ENCODE measurements around the gene PNMA5. TPM values are rescaled to one million over a fixed set of nuclear protein-coding genes. Genes with fewer than 3 reads are reported as not detected.
"Not testable (repeated sequence)": the region's sequence is repeated elsewhere in the genome, so short reads cannot be mapped to it uniquely, and the experiment has no call there.

PNMA5 gene
- not detected for total RNA-seq
- long read RNA-seq, donor 1: 0 reads
- long read RNA-seq, donor 2: 0 reads

DNA sequence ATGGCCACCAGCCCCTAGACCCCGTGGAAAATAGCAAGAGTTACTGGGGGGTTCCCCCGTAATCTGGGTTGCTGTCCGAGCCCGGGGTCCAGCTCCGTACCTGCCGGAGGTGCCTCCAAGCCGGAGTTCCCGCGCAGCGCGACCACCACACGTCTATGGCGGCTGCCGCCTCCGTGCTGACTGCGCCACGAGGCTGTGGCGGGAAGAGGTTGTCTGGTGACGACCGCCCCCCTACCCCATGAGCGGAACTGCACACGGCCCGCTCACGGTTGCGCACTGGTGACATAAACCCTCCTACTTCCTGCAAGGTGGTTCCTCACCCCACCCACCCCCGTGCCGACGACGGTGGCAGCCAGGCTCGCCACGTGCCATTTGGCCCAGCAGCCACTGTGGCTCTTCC lies at the start of gene PNMA5:
Gene PNMA5 (minus strand): TSS at position 184 of the 400 bp plus-strand sequence. CDS start 2,518 bp downstream, outside the sequence.
- DNase-seq: no peak
- H3K36me3 ChIP-seq (ENCODE audit: low read depth): no peaks in the 10 kb centered on the region
- TF ChIP-seq, protein P1, sequence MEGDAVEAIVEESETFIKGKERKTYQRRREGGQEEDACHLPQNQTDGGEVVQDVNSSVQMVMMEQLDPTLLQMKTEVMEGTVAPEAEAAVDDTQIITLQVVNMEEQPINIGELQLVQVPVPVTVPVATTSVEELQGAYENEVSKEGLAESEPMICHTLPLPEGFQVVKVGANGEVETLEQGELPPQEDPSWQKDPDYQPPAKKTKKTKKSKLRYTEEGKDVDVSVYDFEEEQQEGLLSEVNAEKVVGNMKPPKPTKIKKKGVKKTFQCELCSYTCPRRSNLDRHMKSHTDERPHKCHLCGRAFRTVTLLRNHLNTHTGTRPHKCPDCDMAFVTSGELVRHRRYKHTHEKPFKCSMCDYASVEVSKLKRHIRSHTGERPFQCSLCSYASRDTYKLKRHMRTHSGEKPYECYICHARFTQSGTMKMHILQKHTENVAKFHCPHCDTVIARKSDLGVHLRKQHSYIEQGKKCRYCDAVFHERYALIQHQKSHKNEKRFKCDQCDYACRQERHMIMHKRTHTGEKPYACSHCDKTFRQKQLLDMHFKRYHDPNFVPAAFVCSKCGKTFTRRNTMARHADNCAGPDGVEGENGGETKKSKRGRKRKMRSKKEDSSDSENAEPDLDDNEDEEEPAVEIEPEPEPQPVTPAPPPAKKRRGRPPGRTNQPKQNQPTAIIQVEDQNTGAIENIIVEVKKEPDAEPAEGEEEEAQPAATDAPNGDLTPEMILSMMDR (IDR thresholded peaks at IDR 0.05): no peak
- intact Hi-C loops (cut with DNase I, micrococcal nuclease): no loop called here
- no peak within 1 kb of the TSS for H3K4me3 ChIP-seq
- no peaks in the 10 kb centered on the region for H3K4me1 ChIP-seq (ENCODE audit: low read depth)
- ATAC-seq: no peak
- no peaks in the 10 kb centered on the region for H3K9me3 ChIP-seq

DNA sequence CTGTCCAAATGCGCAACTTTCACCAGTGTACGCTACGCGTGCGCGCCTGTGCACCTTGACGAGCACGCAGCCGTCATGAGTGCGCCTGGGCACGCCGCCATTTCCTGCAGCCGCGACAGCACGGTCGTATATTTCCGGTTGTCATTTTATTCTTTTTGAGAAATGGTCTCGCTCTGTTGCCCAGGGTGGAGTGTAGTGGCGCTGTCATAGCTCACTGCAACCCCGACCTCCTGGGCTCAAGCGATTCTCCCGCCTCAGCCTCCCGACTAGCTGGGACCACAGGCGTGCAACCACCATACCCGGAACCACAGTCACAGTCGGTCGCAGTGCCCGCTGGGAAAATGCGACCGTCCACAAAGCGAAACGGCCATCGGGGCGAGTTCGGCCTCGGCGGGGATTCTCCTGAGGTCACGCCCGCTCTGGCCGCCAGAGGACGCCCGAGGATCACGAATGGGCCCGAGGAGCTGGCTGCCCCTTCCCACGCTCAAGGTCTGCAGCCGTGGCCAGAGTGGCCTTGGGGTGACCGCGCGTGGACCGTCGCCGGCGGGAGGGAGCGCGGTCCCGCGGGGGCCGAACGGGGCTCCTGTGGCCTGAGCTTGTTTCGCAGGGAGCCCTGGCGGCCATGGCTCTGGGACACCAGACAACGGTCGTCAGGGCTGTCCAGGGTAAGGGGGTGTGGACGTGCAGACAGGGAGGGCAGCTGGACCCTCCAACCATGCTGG lies 38.6 kb upstream of the PNMA5 start:
- Histone ChIP-seq H3K36me3 (ENCODE audit: low read depth) (no peaks in the 10 kb centered on the region), H3K4me1 (ENCODE audit: low read depth) (no peaks in the 10 kb centered on the region), H3K9me3 (no peaks in the 10 kb centered on the region), H3K4me3 (no peak overlapping the region)
- DNase-seq (peak; percentile 77 to 79 (median 78)), ATAC-seq (peak; percentile 84)
- TF ChIP-seq, protein P1 (IDR thresholded peaks at IDR 0.05): peak; percentile 56
- intact Hi-C loops (cut with DNase I, micrococcal nuclease): loop anchor here in 1 of 2 donors (10.0 kb wide), 1 partner anchor 462 kb away; the partner anchor contains the start of gene BGN

DNA sequence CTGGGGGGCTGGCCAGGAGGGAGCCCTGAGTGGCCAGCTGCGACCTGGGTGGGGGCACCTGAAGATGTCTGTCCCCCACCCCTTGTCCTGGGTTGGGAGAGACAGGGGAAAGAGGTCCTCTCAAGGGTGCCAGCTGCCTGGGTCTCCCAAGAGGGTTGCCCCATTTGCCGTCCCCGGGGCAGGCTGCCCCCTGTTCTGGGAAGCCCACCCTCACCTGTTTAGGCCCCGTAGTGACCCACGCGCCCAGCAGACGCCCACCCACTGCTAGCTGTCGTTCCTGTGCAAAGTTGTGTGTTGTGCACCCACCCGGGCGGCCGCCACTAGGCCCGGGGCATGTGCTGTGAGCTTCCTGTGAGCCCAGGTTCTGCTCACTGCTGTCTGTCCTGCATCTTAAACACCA lies 36.9 kb upstream of the PNMA5 start:
- no peak overlapping the region for H3K4me3 ChIP-seq
- TF ChIP-seq, protein P1 (IDR thresholded peaks at IDR 0.05): no peak
- intact Hi-C loops (cut with DNase I, micrococcal nuclease): loop anchor here in 1 of 2 donors (10.0 kb wide), 1 partner anchor 464 kb away; the partner anchor contains the start of gene BGN
- H3K36me3 ChIP-seq (ENCODE audit: low read depth): no peaks in the 10 kb centered on the region
- DNase-seq (no peak), ATAC-seq (no peak)
- H3K4me1 ChIP-seq (ENCODE audit: low read depth): no peaks in the 10 kb centered on the region
- no peaks in the 10 kb centered on the region for H3K9me3 ChIP-seq

DNA sequence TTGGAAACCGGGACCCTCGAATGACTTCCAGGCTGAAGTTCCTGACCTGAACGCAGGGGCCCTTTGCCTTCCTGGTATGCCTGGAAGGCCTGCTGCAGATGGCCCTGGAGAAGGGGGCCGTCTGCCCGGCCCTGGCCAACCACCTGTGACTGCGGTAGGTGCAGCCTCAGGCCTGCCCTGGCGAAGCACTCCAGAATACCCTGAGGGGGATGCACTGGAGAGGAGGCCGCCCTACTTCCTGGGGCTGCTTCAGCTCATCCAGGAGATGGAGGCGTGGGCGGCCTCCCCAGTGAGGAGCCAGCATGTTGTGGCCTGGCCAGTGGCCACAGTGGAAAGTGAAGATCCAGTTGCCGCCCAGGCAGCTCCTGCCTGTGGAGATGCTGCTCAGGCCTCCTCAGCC lies 36.0 kb upstream of the PNMA5 start:
- no peak for ATAC-seq
- Histone ChIP-seq H3K9me3 (no peaks in the 10 kb centered on the region), H3K4me1 (ENCODE audit: low read depth) (no peaks in the 10 kb centered on the region), H3K4me3 (no peak overlapping the region), H3K36me3 (ENCODE audit: low read depth) (no peaks in the 10 kb centered on the region)
- intact Hi-C loops (cut with DNase I, micrococcal nuclease): loop anchor here in 1 of 2 donors (10.0 kb wide), 1 partner anchor 465 kb away; the partner anchor contains the start of gene BGN
- no peak for DNase-seq
- TF ChIP-seq, protein P1 (IDR thresholded peaks at IDR 0.05): no peak

DNA sequence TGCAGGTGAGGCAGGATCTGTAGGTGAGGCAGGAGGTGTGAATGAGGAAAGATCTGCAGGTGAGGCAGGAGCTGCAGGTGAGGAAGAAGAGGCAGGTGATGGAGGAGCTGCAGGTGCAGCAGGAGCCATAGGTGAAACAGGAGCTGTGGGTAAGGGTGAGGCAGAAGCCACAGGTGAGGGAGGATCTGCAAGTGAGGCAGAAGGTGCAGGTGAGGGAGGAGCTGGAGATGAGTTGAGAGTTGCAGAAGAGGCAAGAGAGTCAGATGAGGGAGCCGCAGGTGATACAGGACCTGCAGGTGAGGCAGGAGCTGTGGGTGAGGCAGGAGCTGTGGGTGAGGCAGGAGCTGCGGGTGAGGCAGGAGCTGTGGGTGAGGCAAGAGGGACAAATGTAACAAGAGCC lies 35.2 kb upstream of the PNMA5 start:
- DNase-seq (no peak), ATAC-seq (no peak)
- H3K9me3 ChIP-seq: no peaks in the 10 kb centered on the region
- H3K36me3 ChIP-seq (ENCODE audit: low read depth): no peaks in the 10 kb centered on the region
- H3K4me3 ChIP-seq: no peak overlapping the region
- H3K4me1 ChIP-seq (ENCODE audit: low read depth): no peaks in the 10 kb centered on the region
- TF ChIP-seq, protein P1 (IDR thresholded peaks at IDR 0.05): no peak
- intact Hi-C loops (cut with DNase I, micrococcal nuclease): no loop called here

DNA sequence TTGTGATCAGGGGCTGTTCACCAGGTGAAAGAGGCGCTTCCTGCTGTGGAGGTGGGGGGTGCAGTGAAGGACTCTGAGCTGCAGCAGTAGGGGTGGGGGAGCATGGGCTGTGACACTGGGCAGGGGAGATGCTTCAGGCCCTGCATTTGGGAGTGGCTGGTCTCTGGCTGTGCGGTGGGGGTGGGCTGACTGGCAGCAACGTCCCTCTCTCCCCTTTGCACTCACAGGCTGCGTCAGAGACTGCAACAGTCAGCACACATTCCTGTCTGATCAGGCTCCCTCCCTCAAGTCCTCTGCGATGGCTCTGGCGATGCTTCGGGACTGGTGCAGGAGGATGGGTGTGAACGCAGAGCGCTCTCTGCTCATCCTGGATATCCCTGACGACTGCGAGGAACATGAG lies 34.6 kb upstream of the PNMA5 start:
- intact Hi-C loops (cut with DNase I, micrococcal nuclease); DNase-seq; H3K36me3 ChIP-seq (ENCODE audit: low read depth); H3K4me1 ChIP-seq (ENCODE audit: low read depth); H3K9me3 ChIP-seq; H3K4me3 ChIP-seq; ATAC-seq: not testable (repeated sequence)

DNA sequence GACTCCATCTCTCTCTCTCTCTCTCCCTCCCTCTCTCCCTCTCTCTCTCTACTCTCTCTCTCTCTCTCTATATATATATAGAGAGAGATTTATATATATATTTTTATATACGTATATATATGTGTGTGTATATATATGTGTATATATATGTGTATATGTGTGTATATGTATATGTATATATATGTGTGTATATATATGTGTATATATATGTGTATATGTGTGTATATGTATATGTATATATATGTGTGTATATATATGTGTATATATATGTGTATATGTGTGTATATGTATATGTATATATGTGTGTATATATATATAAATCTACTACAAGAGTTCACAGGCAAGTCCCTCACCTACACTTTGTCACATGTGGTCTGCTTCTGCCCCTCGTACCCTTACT lies 32.6 kb upstream of the PNMA5 start:
- intact Hi-C loops (cut with DNase I, micrococcal nuclease); H3K4me3 ChIP-seq; H3K4me1 ChIP-seq (ENCODE audit: low read depth); H3K9me3 ChIP-seq; H3K36me3 ChIP-seq (ENCODE audit: low read depth); DNase-seq; ATAC-seq: not testable (repeated sequence)
